ENCODE data around the gene VDAC1. TPM values are rescaled to one million over a fixed set of nuclear protein-coding genes. Genes with fewer than 3 reads are reported as not detected.

The VDAC1 gene
- total and polyA plus RNA-seq, 2 of the 8 experiments (the other 6 are each of a cell fraction or from before 2014, with no cell fraction given), result 111 to 301 TPM

DNA sequence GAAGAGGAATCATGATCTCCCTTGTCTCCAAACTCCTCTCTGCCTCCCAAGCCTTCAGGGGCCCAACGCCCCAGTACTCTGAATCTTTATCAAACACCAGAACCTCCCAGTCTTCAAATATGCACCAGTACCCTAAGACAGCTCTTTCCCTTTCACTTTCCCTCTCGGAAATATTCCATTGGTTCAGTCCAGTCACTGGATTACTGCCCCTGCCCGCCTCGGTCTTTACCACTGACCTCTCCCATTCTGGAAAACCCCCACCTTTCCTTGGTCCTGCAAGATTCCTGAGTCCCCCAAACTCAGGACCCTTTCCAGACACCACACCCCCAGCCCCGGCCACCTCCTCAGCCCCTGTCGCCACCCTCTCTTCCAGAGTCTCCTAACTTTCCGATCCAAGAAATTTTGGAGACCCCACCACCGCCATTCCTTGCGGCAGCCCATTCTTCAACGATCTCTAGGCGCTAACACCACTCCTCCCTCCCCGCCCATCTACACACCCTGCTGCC is 37.0 kb downstream of the VDAC1 start (continued):
- TF ChIP-seq, protein P1, sequence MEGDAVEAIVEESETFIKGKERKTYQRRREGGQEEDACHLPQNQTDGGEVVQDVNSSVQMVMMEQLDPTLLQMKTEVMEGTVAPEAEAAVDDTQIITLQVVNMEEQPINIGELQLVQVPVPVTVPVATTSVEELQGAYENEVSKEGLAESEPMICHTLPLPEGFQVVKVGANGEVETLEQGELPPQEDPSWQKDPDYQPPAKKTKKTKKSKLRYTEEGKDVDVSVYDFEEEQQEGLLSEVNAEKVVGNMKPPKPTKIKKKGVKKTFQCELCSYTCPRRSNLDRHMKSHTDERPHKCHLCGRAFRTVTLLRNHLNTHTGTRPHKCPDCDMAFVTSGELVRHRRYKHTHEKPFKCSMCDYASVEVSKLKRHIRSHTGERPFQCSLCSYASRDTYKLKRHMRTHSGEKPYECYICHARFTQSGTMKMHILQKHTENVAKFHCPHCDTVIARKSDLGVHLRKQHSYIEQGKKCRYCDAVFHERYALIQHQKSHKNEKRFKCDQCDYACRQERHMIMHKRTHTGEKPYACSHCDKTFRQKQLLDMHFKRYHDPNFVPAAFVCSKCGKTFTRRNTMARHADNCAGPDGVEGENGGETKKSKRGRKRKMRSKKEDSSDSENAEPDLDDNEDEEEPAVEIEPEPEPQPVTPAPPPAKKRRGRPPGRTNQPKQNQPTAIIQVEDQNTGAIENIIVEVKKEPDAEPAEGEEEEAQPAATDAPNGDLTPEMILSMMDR (IDR thresholded peaks at IDR 0.05; ENCODE audit: control extremely low read depth in 1 of 3, insufficient read depth in 1 of 3, low read depth in 1 of 3, low read length in 3 of 3), result no peak
- TF ChIP-seq RXRA (IDR thresholded peaks at IDR 0.05; ENCODE audit: insufficient read depth, low read depth, low read length) (no peak), SIX5 (IDR thresholded peaks at IDR 0.05; ENCODE audit: low read depth, low read length) (no peak), CHD1 (IDR thresholded peaks at IDR 0.05; ENCODE audit: low read depth, low read length) (no peak), SP1 (IDR thresholded peaks at IDR 0.05; ENCODE audit: low read depth, low read length) (no peak), ZNF274 (IDR thresholded peaks at IDR 0.05; ENCODE audit: borderline replicate concordance, extremely low read depth, low read length) (no peak), KDM4A (IDR thresholded peaks at IDR 0.05; ENCODE audit: low read depth, low read length, severe bottlenecking) (no peak), TBP (IDR thresholded peaks at IDR 0.05; ENCODE audit: low read depth, low read length) (no peak)

Measured in H1 (cell line).